ENCODE measurements around the gene HDAC4.

Gene HDAC4

DNA sequence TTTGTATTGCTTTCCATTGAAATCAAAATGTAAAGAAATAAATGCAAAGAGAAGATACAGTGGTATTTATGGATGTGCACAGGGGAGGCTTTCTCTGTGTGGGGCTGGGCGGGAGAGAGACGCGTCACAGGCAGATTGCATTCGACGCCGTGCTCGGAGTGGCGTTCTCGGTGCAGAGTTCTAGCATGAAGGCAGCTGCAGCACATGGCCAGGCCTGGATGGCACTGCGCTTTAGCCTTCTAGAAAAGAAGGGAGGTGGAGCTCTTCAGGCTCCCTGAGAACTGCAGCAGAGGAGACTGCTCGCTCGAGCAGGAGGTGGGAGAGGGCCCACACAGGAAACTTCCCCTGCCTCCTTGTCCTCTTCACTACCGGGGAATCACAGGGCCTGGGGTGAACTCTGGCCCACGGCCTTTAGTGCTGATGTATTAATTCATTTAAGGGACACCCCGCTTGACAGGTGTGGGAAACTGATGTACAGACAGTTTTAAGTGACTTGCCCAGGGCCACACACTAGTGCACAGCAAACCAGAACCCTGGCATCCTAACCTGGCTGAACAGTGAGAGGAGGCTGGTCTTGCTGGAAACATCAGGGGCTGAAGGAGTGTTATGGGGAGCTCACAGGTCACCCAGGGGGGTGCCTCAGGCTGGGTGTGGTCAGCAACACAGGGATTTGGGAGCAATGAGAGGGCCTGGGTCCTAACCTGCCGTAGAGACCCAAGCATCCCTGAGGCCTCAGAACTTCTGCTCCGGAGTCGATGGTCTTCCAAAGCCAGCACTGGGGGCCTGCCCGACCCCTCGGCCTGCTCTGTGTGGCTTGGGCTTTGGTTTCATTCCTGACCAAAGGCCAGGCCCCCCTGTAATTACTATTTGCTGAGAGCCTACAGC is 199.9 kb downstream of the HDAC4 start:
- no peak for DNase-seq (ENCODE audit: low read depth)

DNA sequence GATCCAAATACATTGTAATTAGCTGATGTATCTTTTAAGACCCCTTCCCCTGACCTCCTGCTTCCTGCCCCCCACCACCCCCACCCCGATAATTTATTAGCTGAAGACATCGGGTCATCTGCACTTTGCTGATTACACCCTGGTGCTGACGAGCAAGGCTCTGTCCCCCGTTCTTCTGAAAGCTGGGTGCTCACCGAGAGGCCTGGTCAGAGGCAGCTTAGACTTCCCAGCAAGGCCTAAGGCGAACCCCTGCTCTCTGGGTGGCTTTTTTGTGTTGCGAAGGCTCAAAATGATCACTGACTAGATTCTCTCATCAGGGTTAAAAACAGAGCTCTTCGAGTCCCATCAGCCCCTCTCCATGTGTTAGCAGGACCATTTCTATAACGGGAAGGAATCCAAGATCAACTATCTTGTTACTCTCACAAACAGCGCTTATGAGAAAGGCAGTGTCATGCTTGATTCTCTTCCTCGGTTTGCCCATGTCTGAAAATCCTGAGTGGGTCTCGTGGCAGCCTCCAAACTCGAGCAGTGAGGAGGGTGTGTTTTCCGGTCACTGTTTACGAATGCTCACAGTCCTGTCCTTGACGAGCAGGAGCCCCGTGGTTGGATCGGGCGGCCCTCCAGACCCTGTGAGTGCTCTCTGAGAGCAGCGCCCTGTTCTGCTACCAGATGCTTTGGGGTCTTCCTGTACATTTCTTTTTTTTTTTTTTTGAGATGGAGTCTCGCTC is 201.6 kb downstream of the HDAC4 start:
- no peak for DNase-seq (ENCODE audit: low read depth)

GRCh38 chr2:239198221-239198620 is 202.6 kb downstream of the HDAC4 start:
- DNase-seq (ENCODE audit: low read depth): no peak

- no peak for DNase-seq (ENCODE audit: low read depth)
Observed at GRCh38 chr2:239197146-239197545, 203.7 kb downstream of the HDAC4 start.

- DNase-seq (ENCODE audit: low read depth): no peak
Observed at GRCh38 chr2:239196474-239197021, 204.3 kb downstream of the HDAC4 start.

DNA sequence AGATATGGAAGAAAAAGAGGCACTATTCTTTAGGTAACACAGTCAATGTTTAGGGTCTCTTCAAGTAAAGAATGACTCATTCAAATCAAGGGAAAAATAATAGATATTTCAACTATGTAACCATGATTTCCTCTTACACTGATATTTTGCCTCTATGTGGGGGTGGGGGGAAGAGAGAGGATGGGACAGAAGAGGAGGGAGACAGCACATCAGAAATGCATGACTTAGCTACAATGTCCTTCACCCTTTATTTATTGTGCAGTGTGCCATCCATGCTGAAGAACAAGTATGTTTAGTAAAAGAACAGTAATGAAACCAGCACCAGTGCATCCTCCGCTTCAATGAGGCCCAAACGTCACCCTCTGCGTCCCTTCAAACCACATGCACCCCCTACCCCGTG is 204.8 kb downstream of the HDAC4 start:
- DNase-seq (ENCODE audit: low read depth): no peak

GRCh38 chr2:239195318-239195871 is 205.4 kb downstream of the HDAC4 start:
- no peak for DNase-seq (ENCODE audit: low read depth)

DNA sequence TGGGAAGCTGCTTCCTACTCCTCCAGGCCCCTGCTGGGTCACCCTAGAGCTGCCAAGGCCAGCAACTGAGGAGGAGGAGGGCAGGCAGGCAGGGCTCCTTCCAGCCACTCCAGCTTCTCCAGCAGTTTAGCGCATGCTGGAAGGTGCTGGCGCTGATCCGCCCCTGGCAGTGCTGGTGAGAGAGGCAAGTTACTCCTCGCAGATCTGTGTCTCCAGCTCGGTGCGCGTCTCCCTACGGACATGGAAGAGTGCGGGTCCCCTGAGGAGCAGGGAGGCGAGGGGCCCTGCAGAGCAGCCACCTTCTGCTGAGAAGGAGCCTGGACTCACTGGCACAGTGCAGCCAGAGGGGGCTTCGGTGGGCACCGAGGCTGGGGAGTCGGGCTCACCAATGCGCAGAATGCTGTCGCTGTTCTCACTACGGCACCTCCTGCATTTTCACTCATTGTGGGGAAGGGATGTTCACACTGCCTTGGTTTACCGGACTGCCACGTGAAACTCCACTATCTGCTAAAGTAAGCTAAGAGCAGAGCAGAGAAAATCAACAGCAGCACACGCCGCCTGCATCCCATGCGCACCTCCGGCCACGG is 206.0 kb downstream of the HDAC4 start:
- no peak for DNase-seq (ENCODE audit: low read depth)

DNA sequence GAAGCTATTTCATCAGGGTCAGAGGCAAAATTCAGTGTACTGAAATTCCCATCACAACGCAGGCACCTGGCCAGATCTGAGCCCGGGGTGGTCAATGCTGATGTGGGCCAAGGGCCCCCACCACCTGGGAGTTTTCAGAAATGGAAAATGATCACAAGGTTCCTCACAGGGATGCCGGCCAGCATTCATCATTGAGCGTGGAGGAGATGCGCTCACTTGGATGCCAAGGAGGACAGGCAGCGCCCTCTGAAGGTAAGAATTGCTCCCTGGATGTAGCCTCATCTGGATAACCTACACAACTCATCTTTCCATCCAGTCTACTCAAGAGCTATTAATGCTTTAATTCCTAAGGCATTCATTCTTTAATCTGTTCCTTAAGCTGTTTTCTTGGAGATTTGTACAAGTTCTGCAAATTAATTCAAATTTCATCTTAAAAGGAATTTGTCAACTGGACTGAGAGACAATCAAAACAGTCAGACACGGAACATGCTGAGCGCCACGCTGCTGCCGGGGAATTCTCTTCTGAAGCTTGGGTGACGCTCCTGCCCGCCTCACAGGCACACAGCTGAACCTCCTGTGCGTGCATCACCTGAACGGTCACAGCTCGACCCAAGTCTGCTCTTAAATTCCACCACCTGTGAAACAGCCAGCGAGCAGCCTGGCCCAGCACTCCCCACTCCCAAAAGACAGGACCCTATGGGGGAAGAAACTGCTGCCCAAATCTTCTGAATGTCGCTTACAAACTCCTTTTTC is 206.7 kb downstream of the HDAC4 start:
- DNase-seq (ENCODE audit: low read depth): no peak

DNA sequence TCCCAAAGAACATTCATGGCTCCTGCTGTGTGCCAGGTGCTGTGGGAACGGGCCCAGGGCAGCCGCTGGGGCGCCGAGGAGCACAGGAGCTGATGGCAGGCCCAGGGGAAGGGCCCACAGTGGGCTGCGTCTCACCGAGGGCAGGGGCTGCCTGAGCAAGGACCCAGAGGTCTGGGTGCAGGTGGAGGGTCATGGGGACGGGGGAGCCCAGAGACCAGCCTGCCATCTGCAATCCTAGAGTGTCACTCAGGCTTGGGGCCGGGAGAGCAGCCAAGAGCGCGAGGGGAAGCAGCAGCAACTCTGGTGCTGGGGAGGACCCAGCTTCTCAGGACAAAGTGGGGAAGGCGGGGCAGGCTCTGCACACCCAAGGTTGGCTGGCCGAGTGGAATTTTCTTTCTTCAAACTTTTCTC is 207.4 kb downstream of the HDAC4 start:
- DNase-seq (ENCODE audit: low read depth): no peak

- no peak for DNase-seq (ENCODE audit: low read depth)
Observed at GRCh38 chr2:239192975-239193374, 207.8 kb downstream of the HDAC4 start.

DNA sequence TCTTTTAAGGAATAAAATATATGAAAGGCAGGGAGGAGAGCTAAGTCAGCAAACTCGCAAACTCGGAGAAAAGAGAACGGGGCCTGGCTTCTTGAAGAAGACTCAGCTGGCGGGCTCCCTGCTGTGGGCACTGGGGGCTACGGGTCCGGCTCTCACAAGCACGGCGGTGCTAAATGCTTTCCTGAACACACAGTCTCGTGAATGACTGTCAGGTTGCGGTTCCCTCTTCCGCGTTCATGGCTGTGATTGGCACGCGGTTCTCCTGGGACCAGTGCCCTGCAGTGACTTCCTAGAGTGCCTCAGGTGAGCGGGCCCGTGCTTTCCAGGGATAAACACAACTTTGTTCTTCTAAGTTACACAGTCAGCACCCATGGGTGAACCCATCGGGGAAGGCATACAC is 208.4 kb downstream of the HDAC4 start:
- no peak for DNase-seq (ENCODE audit: low read depth)

DNA sequence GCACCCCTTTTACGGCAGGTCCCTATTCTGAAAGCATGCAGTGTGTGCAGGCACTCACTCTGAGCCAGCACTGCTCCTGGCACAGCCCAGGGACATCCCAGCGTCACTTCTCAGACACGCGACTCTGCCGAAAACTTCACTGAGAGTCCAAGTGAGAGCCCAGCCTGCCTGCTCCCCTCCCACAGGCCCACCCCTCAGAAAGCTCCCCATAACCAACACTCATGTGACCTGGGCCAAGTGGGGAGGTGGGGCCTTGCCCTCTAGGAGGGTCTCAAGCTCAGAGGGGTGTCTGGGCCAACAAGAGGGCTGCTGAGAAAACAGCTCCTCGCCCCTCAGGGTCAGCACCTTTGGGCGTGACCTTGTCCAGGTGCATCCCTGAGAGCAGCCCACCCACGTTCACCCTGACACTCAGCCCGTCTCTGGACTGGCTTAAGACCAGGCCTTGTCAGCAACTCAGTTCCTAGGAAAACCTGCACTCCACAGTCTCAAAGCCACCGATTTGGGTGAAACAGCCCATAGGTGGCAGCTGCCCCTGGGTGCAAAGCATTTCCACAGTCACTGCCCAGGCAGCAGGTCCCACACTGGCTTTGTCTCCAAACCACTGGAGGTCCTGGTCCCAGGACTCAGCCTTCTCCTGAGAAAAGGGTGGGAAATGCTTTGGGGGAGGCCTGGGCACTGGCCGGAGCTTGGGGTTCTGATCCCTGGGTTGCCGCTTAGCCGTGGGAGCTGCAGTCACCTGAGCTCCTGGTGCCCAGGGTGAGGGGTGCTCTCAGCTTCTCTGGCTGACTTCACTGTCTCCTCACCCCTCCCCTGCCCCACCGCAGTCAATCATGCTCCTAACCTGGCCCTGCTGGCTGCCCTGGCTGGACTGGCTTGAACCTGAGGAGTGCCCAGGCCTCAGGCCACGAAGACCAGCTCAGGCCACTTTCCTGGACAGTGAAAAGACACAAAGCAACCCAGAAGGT is 209.6 kb downstream of the HDAC4 start:
- DNase-seq (ENCODE audit: low read depth): no peak

DNA sequence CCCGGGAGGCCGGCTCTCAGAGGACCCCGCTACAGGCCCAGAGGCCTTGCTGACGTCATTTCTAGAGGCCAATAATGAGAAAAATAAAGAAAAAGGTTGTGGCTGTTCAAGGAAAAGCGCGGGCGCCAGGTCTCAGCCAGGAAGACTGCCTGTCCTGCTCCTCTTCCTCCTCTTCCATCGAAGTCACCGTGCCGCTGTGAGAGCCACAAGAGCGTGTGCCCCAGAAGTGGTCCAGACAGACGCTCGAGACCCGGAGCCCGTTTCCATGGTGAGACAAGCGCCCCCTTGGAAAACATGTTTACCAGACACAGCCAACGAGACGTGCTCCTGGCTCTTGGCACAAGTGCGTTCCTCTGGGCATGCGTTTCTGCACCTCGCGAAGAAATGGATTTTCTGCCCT is 210.5 kb downstream of the HDAC4 start:
- DNase-seq (ENCODE audit: low read depth): no peak

- no peak for DNase-seq (ENCODE audit: low read depth)
Observed at GRCh38 chr2:239189711-239190131, 211.1 kb downstream of the HDAC4 start.

DNA sequence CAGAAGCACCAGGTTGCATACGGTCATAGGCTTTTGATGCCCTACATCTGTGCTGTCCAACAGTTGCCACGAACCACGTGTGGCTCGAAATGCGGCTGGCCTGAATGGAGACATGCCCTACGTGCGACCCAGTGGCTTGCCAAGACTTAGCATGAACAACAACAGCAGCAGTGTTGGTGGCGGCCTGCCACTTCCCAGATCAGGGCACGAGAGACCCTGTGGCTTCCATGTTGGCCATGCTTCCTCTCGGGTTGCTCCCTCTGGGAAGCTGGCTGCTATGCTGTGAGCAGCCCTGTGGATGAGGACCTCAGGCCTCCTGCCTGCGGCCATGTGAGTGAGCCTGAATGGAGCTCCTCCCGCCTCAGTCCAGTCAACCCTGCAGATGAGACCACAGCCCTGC is 212.3 kb downstream of the HDAC4 start:
- no peak for DNase-seq (ENCODE audit: low read depth)

DNA sequence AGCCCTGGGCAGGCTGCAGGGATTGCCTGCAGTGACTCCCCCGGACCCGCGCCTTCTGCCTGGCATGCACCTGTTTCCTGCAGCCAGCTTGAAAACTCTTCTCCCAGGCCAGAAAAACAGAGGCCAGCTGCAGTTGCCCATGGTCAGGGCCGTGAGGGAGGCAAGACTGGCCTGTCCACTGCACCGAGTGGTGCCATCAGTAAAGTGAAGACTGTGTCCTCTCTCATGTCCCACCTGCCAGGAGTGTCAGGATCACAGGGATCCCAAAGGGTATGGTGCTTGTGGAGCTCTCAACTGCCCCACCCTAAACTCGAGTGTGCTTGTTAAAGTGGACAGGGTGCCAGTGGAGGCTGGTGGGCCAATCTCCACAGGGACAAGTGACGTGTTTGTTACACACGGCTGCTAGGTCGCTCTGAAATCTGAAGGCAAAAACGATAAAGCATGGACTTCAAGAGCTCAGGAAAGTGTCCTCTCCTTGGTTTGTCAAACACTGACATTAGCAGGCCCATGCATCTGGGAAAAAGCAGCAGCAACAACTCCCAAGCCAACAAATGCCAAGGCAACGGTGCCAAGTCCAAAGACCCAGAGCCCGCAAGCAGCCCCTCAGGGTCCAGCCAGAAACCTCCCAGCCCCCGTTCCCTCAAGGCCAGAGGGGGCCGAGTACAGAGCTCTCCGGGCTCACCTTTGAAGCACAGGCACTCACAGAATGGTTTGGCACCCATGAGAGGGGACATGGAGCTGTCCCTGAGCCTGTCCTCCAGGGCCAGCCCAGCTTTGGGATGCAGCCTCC is 213.2 kb downstream of the HDAC4 start:
- DNase-seq (ENCODE audit: low read depth): no peak

- DNase-seq (ENCODE audit: low read depth): no peak
Observed at GRCh38 chr2:239186516-239187357, 214.1 kb downstream of the HDAC4 start.
